ENCODE data around the gene FNIP2.

Gene FNIP2

DNA sequence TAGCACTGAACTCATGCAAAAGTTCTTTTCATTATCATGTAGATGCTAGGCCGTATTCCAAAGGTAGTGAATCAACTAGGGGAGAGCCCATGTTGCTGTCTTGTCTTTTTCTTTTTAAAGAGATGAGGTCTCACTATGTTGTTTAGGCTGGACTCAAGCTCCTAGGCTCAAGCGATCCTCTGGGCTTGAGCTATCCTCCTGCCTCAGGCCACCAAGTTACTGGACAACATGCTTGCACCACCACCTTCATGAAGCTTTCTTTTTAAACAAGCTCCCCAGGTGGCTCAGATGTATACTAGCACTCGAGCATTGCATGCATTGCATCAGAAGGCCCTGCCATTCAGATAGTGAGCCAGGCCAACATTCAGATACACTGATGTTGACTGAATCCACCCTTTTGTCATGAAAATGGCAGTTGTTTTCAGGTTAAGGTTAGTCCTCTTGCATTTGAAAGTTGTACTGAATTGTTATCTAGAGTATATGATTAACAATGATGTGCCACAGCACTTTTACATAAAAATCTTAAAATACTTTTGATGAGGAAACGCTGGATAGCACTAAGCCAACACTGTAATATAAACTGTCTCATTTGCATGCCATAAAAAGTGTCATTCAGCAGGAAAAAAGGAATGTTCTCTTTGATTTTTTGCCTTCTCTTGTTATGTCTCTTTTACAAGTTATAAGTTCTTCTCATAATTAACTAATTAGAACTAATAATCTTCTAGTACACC is 76.7 kb downstream of the FNIP2 start:
- DNase-seq, result no peak

DNA sequence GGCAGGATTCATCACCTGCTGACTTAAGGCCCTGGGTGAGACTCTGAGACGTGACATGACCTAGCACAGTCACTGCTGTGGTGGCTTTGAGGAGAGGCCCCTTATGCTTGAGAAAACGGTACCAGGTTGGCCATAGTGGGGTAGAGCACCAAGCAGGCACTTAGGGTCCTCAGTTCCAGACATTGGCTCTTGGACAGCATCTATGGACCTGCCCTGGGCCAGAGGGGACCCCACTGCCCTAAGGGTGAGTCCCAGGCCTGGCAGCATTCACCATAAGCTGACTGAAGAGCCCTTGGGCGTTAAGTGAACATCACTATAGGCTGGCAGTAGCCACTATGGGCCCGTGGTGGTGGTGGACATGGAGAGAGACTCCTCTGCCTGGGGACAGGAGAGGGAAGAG is 78.7 kb downstream of the FNIP2 start:
- no peak for DNase-seq

DNA sequence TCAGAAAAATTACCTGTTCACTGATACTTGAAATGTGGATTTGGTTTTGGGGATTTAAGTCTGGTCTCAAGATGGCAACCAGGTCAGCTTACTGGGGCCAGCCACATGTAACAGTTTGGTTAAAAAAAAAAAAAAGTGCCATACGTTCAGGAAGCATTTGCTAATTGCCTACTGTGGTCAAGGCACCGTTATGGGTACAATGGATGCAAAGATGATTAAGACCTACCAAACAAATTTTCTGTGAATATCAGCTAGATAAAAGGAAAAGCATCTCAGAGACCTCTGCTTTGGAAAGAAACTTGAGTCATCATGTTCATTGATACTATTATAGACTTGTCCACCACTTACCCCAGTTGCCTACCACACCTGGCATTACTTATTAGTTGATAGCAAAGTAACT is 80.9 kb downstream of the FNIP2 start:
- DNase-seq, result no peak

DNA sequence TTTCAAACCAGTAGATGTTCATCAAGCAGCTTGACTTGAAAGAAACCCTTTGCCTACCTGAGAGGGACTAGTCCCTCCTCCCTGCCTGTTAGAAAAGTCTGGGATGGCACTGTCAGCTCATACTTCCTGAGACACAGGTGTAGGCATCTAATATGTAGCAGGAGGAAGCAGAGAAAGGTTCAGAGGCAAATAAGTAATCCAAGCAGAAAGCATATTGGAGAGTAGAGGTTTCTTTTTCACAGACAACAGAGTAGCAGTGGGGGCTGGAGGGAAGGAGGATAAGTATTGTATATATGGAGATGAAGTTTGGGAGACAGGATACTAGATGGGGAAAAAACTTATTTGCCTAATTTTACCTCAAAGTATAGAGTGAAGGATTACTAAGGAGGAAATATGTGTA is 81.5 kb downstream of the FNIP2 start:
- no peak for DNase-seq

DNA sequence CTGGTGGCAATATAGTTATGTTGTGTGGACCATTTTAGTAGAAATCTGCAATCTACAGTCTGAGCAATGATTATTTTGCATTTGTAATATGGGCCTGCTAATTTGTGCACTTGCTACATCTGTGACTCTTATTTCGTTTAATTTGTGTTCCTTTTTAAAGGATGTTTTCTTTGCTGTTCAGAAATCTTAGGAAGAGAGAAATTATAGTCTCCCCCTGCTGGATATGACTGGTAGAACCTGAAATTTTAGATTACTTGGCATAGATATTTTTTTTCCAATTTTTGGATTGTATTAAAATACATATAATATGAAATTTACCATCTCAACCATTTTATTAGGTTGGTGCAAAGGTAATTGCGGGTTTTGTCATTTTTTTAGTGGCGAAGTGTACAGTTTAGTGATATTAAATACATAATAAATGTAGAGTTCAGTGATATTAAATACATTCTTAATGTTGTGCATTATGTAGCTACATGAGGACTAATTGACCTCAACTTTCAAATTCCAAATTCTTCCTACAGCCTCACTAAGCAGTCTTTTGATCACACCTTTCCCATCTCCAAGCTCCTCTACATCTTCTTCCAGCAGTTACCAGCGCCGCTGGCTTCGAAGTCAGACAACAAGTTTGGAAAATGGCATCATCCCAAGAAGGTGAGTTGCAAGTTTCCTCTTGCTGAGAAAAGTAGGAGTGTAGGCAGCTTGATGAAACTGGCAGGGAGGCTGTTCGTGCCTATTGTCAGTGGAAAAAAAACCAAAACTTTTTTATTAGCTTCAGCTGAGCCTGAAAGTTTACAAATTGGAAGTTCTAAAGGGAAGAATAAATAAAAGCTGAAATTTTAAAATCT is 82.2 kb downstream of the FNIP2 start:
- no peak for DNase-seq

DNA sequence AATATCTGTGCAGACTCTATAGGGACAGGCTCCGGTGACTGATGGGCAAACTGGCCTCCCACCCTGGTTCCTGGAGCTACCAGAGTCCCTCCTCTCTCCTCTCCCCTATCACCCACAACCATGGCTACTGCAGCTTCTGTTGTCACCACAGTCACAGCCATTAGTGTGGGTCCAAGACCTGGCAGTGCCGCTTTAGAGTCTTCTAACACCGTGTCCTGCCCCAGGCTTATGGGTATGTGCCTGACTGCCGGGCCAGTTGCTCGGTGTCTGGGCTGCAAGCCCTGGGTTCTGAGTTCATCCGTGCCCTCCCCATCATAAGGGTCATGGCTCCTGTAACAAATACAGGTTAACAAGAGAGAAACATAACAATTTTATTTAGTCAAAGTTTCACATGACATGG is 85.4 kb downstream of the FNIP2 start:
- no peak for DNase-seq

DNA sequence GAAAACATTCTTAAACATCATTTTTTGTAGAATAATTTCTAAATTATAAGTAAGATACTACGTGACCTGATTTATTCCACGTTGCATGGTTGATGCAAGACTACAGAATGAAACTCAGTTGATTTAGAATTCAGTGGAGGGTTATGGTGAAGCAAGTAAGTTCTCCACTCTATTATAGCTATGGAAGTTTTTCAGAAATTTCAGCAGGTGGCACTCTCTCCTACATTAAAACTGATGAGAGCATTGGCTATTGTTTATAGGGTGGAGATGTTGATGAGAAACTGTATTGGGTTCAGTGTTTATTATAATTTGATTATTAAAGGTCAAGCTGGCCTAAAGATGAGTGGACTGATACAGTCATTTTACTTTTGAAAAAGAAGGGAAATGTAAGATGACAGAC is 88.0 kb downstream of the FNIP2 start:
- DNase-seq, result no peak

DNA sequence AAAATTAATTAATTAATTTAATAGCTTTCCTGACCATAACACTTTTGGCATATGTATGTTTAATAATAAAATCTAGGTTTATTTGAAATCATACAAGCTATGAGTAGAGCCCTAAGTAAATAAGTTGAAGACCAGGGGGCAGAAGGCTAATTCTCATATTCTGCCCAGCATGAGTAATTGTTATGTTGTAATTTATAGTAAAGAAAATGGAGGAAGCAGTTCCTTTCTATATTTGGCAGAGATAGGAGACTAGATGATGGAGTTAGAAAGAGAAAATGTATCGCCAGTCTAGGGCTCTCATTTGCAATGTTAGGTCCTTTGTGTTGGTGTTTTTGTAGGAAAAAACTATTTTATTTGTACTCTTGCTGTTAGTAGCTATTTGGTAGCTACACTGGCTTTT is 89.1 kb downstream of the FNIP2 start:
- no peak for DNase-seq

DNA sequence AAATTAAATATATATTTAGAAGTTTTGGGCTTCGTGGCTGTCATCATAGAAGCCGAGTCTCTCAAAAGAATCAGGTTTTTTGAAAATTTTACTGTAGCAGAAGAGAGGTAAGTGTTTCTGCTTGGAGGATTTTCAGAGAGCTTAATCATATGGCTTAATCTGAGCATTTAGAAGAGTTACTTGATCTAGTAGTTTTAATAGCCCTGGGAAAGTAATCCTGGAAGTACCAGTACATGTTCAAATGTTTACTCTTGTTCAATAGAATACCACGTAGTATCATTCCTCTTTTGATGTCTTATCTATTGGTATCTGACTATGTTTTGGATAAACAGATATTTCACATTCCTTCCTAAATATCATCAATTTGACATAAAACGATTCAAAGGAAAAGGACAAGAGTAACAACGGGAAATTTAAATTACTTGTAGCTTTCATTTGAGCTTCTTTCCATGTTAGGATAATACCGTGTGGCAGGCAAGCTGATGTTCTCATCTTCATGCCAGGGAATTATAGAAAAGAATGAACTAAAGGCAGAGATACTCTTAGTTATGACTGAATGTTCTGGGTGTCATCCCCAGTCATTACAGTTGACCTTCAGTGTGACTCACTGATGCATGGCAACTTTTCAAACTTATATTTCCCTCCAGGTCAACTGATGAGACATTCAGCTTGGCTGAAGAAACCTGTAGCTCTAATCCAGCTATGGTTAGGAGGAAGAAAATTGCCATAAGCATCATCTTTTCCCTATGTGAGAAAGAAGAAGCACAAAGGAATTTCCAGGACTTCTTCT is 89.8 kb downstream of the FNIP2 start:
- DNase-seq, result no peak

DNA sequence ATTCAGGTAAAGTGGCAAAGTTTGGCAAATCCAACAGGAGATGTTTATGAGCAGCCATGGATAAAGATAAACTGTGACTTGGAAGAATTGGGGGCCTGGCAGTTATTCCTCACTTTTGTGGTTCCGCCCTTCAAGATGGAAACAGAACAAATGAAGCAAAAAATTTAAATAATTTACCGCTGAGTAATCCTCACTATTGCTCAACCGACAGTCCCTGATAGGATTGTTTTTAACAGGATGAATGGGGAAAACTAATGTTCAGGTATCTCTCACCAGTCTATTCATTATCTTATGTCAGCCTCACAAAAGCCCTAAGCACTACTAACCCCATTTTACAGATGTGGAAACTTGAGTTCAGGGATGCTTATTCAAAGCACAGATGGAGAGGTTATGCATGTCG is 90.8 kb downstream of the FNIP2 start:
- no peak for DNase-seq

DNA sequence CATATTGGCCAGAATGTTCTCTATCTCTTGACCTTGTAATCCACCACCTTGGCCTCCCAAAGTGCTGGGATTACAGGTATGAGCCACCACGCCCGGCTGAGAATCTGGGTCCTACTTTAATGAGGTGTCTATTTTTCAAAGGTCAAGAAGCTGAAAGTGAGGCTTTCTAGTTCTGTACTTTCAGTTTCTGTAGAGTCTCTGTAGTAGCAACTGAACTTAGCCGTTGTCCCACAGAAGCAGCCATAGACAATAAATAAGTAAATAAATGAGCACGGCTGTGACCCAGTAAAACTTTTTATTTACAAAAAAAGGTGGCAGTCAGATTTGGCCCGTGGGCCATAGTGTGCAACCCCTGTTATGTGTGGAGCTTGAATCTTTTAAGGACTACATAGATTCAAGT is 92.0 kb downstream of the FNIP2 start:
- no peak for DNase-seq

DNA sequence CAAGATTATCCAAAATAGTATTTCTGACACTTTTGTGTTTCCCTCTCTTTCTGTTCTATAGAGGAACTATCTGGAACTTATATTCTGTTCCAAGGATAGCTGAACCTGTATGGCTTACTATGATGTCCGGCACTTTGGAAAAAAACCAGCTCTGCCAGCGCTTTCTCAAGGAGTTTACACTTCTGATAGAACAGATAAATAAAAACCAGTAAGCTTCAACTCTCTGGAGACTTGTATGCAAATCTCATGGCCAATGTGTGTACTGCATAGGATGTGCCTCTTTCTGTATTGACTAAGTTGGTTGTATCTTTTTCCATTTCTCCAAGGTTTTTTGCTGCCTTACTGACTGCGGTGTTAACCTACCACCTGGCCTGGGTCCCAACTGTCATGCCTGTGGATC is 92.5 kb downstream of the FNIP2 start:
- DNase-seq, result no peak

DNA sequence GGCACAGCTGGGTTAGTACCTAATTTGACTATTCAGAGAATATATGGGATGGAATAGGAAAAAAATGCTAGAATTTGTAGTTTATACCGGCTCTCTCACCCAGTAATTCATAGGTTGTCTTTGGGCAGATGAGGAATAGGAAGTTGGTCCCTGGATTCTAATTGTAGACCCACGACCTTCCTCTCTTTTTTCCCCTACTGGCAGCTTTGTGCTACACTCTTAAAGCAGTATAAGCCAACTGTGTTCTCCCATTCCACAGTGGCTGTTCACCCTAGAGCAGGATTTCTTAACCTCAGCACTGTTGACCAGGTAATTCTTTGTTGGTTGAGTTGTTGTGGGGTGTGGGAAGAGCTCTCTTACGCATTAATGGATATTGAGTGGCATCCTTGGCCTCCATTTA is 92.9 kb downstream of the FNIP2 start:
- DNase-seq, result no peak

DNA sequence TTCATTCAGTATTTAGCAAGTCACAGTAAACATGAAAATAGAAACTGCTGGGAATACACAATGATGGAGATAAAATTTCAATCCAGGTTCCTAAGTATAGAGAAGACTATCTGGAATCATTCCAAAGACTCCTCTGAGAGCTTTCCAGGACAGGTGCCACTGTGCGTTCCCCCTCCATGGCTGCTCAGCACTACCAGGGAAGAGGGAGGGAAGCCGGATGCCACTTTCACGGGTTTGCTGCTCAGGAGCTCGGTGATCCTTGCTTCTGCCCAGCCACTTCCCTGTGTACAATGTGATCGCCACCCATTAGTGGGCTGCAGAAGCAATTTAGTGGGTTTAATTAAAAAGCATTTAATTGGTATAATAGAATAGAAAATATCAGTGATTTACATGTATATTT is 94.5 kb downstream of the FNIP2 start:
- DNase-seq, result no peak

DNA sequence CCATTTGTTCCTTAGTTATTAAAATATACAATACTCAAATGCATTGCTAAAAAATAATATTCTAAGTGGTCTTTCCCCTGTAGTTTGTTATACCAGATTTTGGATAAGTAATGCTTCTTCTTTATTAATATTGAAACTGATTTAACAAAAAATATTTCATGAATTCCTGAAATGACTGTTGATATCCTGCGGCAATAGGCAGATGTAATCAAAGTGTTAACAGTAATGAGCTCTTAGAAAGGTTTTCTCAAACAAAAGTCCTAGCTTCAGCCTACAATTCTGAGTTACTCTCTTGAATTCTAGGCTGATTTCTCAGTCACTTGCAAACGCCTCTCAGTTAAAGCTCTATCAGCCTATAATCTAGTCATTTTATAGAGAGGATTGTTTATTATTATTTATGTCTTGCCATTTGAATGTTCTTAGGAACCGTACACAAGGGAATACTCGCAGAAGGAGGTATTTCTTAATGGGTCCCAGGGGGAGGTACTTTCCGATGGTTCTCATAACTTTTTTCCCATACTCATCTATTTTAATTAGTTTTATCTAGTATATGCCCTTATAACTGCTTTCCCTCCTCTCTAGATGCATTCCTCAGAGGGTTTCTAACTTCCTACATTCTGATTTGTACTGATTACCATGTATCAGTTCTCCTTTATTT is 96.8 kb downstream of the FNIP2 start:
- DNase-seq, result no peak

DNA sequence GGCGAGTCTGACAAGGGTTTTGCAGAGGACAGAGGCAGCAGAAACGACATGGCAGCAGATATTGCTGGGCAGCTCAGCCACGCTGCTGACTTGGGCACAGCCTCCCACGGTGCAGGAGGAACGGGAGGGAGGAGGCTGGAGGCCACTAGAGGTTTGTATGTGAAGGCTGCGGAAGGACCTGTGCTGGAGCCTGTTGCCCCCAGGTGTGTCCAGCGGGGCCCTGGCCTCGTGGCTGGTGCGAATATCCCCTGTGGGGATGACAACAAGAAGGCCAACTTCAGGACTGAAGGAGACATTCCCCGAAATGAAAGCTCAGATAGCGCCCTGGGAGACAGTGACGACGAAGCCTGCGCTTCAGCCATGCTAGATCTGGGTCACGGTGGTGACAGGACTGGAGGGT is 100.2 kb downstream of the FNIP2 start:
- no peak for DNase-seq

DNA sequence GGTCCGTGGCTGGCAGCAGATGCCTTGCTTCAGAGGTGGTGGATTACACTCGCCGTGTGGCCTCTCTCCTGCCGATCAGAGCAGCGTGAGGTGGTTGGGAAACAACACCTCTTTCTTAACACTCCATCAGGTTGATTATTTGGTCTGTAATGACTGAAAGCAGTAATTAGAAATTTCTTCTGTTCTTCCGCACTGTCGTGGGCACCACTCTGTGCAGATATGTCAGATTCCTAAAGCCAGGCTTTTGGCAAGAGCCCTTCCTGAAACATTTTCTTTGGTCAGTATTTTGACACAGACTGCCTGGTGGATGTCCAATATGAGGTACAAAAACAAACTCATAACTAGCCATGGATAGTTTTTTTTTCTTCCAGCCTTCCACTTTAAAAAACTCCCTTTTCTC is 100.9 kb downstream of the FNIP2 start:
- DNase-seq, result no peak

DNA sequence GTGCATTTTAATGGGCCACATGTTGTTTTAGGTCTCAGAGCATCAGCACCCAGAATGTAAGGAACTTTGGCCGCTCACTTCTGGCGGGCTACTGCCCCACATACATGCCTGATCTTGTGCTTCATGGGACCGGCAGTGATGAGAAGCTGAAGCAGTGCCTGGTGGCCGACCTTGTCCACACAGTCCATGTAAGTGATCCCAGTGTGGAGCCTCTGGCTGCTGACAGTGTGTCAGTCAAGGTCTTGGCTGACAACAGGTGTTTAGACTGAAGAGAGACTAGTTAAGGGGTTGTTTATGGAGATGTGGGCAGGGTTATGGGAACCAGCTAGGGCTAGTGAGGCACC is 101.4 kb downstream of the FNIP2 start:
- no peak for DNase-seq

DNA sequence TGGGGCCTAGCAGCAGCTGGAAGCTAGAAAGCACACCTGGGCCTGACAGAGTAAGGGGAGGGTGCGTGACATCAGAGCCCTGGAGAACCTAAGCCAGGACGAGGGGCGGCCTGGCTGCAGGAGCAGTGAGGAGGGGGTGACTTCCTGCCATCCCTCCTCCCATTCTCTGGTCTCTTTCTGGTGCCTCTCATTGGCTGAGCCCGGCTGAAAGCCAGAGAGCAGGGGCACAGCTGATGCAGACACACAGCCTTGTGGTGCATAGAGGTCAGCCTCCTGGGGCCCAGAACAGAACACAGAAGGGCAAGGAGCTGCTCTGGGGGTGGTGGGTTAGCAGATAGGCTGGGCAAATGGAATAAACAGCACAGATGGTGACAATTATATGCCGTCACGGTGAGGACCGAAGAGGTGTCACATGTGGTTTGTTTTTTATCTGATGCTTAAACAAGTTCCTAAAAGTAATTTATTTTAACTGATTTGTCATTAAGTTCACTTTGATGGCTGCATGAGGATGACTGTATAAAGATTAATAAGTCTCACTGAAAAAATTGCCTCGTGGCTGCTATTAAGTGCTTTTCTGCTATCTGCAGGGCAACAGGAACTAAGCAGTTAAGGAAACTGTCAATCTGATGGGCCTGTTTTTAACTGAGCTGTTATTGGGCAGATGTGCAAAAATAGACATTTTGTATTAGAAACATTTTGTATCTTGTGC is 102.0 kb downstream of the FNIP2 start:
- DNase-seq, result no peak

DNA sequence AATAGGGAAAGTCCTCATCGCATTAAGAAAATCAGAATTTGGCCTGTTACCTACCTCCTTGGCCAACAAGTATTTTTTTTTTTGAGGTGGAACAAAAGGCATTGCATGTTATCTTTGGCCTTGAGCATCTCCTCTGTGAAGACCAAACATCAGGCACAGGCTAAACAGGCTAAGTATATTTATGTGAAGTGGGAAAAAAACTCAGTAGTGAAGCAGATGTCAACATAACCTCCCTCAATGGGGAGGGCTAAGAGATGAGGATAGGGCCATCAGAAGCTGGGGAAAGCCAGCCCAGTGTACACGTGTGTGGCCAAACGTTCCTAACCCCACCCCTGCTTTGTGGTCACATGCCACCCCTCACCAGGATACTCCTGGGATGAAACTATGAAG is 102.5 kb downstream of the FNIP2 start:
- DNase-seq, result no peak

DNA sequence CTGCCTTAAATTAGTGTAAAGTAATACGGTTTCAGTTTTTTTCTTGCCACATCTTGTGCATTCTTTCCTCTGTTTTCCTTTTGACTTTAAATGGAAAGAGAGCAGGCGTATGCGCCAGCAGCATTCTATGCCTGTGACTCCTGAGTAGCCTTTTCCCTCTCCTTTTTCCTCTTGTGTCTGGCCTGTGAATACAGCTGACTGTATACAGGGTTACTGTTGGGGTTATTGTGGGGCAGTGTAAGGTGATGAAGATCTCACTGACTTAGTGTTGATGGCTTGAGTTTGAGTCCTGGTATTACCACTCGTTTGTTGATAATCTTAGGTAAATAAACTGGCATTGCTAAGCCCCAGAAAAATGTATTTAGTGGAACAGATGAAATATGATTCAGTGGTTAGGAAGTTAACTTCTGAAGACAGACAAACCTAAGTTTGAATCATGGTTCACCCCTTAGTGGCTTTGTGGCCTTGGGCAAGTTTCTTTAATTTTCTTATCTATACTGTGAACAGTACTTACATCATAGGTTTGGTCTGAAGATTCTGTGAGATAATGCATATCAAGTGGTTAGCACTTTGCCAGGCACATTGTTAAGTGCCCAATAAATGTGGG is 105.1 kb downstream of the FNIP2 start:
- DNase-seq, result no peak

DNA sequence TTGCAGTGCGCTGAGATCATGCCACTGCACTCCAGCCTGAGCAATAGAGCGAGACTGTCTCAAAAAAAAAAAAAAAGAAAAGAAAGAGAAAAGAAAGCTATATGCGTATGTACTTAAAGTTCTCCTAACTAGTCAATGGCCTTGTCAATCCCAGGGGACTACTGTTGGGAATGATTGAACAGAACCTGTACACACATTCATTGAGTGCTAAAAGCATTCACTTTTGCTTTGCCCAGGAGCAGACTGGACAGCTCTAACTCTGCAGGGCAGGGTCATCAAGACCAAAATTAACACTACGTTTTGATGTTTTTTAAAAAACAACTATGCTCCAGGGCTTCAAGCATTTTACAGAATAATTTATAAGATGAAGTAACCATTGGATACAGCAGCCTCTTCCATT is 106.2 kb downstream of the FNIP2 start:
- DNase-seq, result no peak
